H9 (cell line): Measurements from ENCODE around the gene PYROXD2. TPM values are rescaled to one million over a fixed set of nuclear protein-coding genes. Genes with fewer than 3 reads are reported as not detected.

Experiments
- DNase-seq: peaks from one replicate; pipeline ENCODE4 v3.0.0-alpha.2; 2017
- H2AFZ ChIP-seq: one replicate; pipeline ENCODE4 v1.6.1; 2013; ENCODE audit warnings: mild to moderate bottlenecking, low read length, control low read depth, moderate library complexity
- H2AK5ac ChIP-seq: 2 replicates; pipeline ENCODE4 v1.6.1; 2013; ENCODE audit warnings: low read length, control low read depth, mixed read lengths; ENCODE audit not compliant: insufficient read length
- H2BK120ac ChIP-seq: one replicate; pipeline ENCODE4 v1.6.1; 2013; ENCODE audit warnings: low read depth, mild to moderate bottlenecking, low read length, control low read depth, inconsistent platforms; ENCODE audit not compliant: poor library complexity, severe bottlenecking
- H2BK12ac ChIP-seq: 2 replicates; pipeline ENCODE4 v1.6.1; 2013; ENCODE audit warnings: low read length, control low read depth, mixed read lengths, low read depth; ENCODE audit not compliant: insufficient read length
- H2BK15ac ChIP-seq: 2 replicates; pipeline ENCODE4 v1.6.1; 2013; ENCODE audit warnings: low read depth, low read length, control low read depth
- H2BK20ac ChIP-seq: one replicate; pipeline ENCODE4 v1.6.1; 2013; ENCODE audit warnings: low read depth, mild to moderate bottlenecking, low read length, control low read depth, inconsistent platforms; ENCODE audit not compliant: poor library complexity, severe bottlenecking
- H2BK5ac ChIP-seq: 2 replicates; pipeline ENCODE4 v1.6.1; 2013; ENCODE audit warnings: low read length, control low read depth, mixed read lengths; ENCODE audit not compliant: insufficient read length
- H3K14ac ChIP-seq: 2 replicates; pipeline ENCODE4 v1.6.1; 2013; ENCODE audit warnings: low read length, control low read depth; ENCODE audit not compliant: insufficient read depth
- H3K18ac ChIP-seq: 2 replicates; pipeline ENCODE4 v1.6.1; 2013; ENCODE audit warnings: low read depth, mild to moderate bottlenecking, mixed read lengths, low read length, control low read depth; ENCODE audit not compliant: insufficient read length
- H3K23ac ChIP-seq: 2 replicates; pipeline ENCODE4 v1.6.1; 2013; ENCODE audit warnings: low read length, control low read depth, mixed read lengths, low read depth; ENCODE audit not compliant: insufficient read length
- H3K23me2 ChIP-seq: 2 replicates; pipeline ENCODE4 v1.6.1; 2013; ENCODE audit warnings: low read depth, mild to moderate bottlenecking, mixed read lengths, low read length, control low read depth; ENCODE audit not compliant: insufficient read length, poor library complexity, severe bottlenecking
- H3K27ac ChIP-seq: 2 replicates; pipeline ENCODE4 v1.5.1; 2013; ENCODE audit warnings: low read length, control low read depth, mixed read lengths, low read depth; ENCODE audit not compliant: insufficient read length
- H3K27me3 ChIP-seq: 2 replicates; pipeline ENCODE4 v1.6.1; 2013; ENCODE audit warnings: low read length, control low read depth, inconsistent platforms; ENCODE audit not compliant: insufficient read depth
- H3K4ac ChIP-seq: 2 replicates; pipeline ENCODE4 v1.6.1; 2013; ENCODE audit warnings: low read depth, mild to moderate bottlenecking, control low read depth, inconsistent platforms, low read length, moderate library complexity
- H3K4me1 ChIP-seq: 2 replicates; pipeline ENCODE4 v1.6.1; 2013; ENCODE audit warnings: low read length, control low read depth, inconsistent platforms; ENCODE audit not compliant: insufficient read depth
- H3K4me2 ChIP-seq: 2 replicates; pipeline ENCODE4 v1.6.1; 2013; ENCODE audit warnings: low read length, control low read depth, mixed read lengths; ENCODE audit not compliant: insufficient read length, insufficient read depth
- H3K56ac ChIP-seq: 2 replicates; pipeline ENCODE4 v1.6.1; 2013; ENCODE audit warnings: low read depth, mild to moderate bottlenecking, mixed read lengths, low read length, control low read depth; ENCODE audit not compliant: insufficient read length
- H3K79me1 ChIP-seq: 2 replicates; pipeline ENCODE4 v1.6.1; 2013; ENCODE audit warnings: low read depth, mild to moderate bottlenecking, moderate library complexity, low read length, control low read depth, inconsistent platforms; ENCODE audit not compliant: insufficient read depth, poor library complexity, severe bottlenecking
- H3K79me2 ChIP-seq: 2 replicates; pipeline ENCODE4 v1.6.1; 2013; ENCODE audit warnings: low read length, control low read depth, inconsistent platforms; ENCODE audit not compliant: insufficient read depth
- H3K9ac ChIP-seq: 2 replicates; pipeline ENCODE4 v1.6.1; 2013; ENCODE audit warnings: low read length, control low read depth, mixed read lengths; ENCODE audit not compliant: insufficient read length; ENCODE audit errors: extremely low read depth
- H3K9me3 ChIP-seq: one replicate; pipeline ENCODE4 v1.6.1; 2013; ENCODE audit warnings: low read depth, low read length, inconsistent platforms; ENCODE audit not compliant: control insufficient read depth
- H3T11ph ChIP-seq: one replicate; pipeline ENCODE4 v1.6.1; 2013; ENCODE audit warnings: mild to moderate bottlenecking, low read length, control low read depth, inconsistent platforms
- H4K20me1 ChIP-seq: one replicate; pipeline ENCODE4 v1.6.1; 2013; ENCODE audit not compliant: control insufficient read depth, insufficient read length, insufficient read depth
- H4K5ac ChIP-seq: 2 replicates; pipeline ENCODE4 v1.6.1; 2013; ENCODE audit warnings: low read depth, mild to moderate bottlenecking, mixed read lengths, low read length, control low read depth; ENCODE audit not compliant: insufficient read length
- H4K8ac ChIP-seq: replicated peaks from 2 replicates; pipeline ENCODE4 v1.6.1; 2013; ENCODE audit warnings: low read length, control low read depth, mixed read lengths, low read depth; ENCODE audit not compliant: insufficient read length
- H4K91ac ChIP-seq: 2 replicates; pipeline ENCODE4 v1.6.1; 2013; ENCODE audit warnings: low read depth, mild to moderate bottlenecking, moderate library complexity, mixed read lengths, low read length, control low read depth; ENCODE audit not compliant: insufficient read length
- H3K27ac Mint-ChIP-seq, 3 experiments: 2 replicates in 2 of 3; 3 replicates in 1 of 3; pipeline ENCODE4 v1.8.0; 2020 to 2021; ENCODE audit warnings: mixed read lengths in 3 of 3, mild to moderate bottlenecking in 1 of 3, moderate library complexity in 1 of 3
- H3K27me3 Mint-ChIP-seq: 2 replicates; pipeline ENCODE4 v1.8.0; 2021; ENCODE audit warnings: low read depth, mild to moderate bottlenecking, moderate library complexity, mixed read lengths
- H3K36me3 Mint-ChIP-seq, 3 experiments: 2 replicates in 2 of 3; 3 replicates in 1 of 3; pipeline ENCODE4 v1.8.0; 2020 to 2021; ENCODE audit warnings: low read depth in 3 of 3, mixed read lengths in 3 of 3; ENCODE audit not compliant: insufficient read depth in 1 of 3
- H3K4me1 Mint-ChIP-seq, 2 experiments: 2 replicates each; pipeline ENCODE4 v1.8.0; 2020; ENCODE audit warnings: mixed read lengths in 2 of 2
- H3K4me3 Mint-ChIP-seq, 2 experiments: 2 replicates in 1 of 2; 3 replicates in 1 of 2; pipeline ENCODE4 v1.8.0; 2020 to 2021; ENCODE audit warnings: mild to moderate bottlenecking in 2 of 2, mixed read lengths in 2 of 2, moderate library complexity in 1 of 2
- H3K9me3 Mint-ChIP-seq, 2 experiments: 2 replicates in 1 of 2; 3 replicates in 1 of 2; pipeline ENCODE4 v1.8.0; 2020; ENCODE audit warnings: mild to moderate bottlenecking in 2 of 2, mixed read lengths in 2 of 2, moderate library complexity in 1 of 2
- CTCF ChIP-seq: fragments of 200-600 bp; sonication (generic); conservative IDR thresholded peaks from 3 replicates; pipeline ENCODE4 v1.8.0; 2021; ENCODE audit warnings: antibody characterized with exemption, mild to moderate bottlenecking
- WGBS: extraction: QIAGEN DNeasy Blood & Tissue Kit; methylation state at CpG from one replicate; pipeline ENCODE4 v1.1.7; 2013; ENCODE audit warnings: missing lambda C conversion rate, low lambda C conversion rate, mixed read lengths; ENCODE audit not compliant: insufficient read length; ENCODE audit errors: extremely low coverage; 5-methylcytosine and 5-hydroxymethylcytosine counted together
- total RNA-seq: library from RNA; stranded (reverse); gene quantifications from 2 replicates; pipeline ENCODE4 v1.2.1, GENCODE V29; 2021

PYROXD2 gene
- total RNA-seq, 1 experiment from 2014 or later, result 5.3 TPM

- no peak overlapping the region for H3K27ac ChIP-seq
- no peak overlapping the region for H3K9ac ChIP-seq
- no peak overlapping the region for H4K5ac ChIP-seq
- no peaks in the 10 kb centered on the region for H3K27me3 ChIP-seq
- no peaks in the 10 kb centered on the region; the same call in 1 of the 2 replicates for H3K4me1 ChIP-seq
- no peak overlapping the region for H4K91ac ChIP-seq
- H2BK20ac ChIP-seq, result no peak overlapping the region
- no peaks in the 10 kb centered on the region for H3K79me2 ChIP-seq
- H3K14ac ChIP-seq, result no peak overlapping the region
- no peak overlapping the region for H2AFZ ChIP-seq
- Mint-ChIP-seq H3K27ac (no peak overlapping the region), H3K36me3 (peaks cover 0 to 3% (median 2%) of the 10 kb centered on the region in 3 experiments; a peak in 3 of 7 replicates), H3K27me3 (no peaks in the 10 kb centered on the region; the same call in 1 of the 2 replicates), H3K4me1 (peaks cover 23% of the 10 kb centered on the region in 2 experiments), H3K4me3 (no peak overlapping the region), H3K9me3 (peaks cover 7 to 11% of the 10 kb centered on the region in 2 experiments; a peak in 4 of 5 replicates)
- no peak overlapping the region for H3K18ac ChIP-seq
- H3K9me3 ChIP-seq, result no peaks in the 10 kb centered on the region
- no peak overlapping the region for H3K56ac ChIP-seq
- no peak overlapping the region for H3K4me2 ChIP-seq
- no peak overlapping the region for H3K4ac ChIP-seq
- H2BK5ac ChIP-seq, result no peak overlapping the region
- WGBS, result no CpG with 5 or more reads among the region's 4 CpGs
- no peak overlapping the region for H3T11ph ChIP-seq
- DNase-seq, result no peak
- H3K23me2 ChIP-seq, result no peaks in the 10 kb centered on the region
- H4K20me1 ChIP-seq, result no peaks in the 10 kb centered on the region
- no peak overlapping the region for H3K23ac ChIP-seq
- H2BK120ac ChIP-seq, result no peak overlapping the region
- no peak overlapping the region for H2AK5ac ChIP-seq
- no peak for TF ChIP-seq CTCF
- H2BK15ac ChIP-seq, result no peak overlapping the region
- H4K8ac ChIP-seq, result no peak overlapping the region
- H3K79me1 ChIP-seq, result no peaks in the 10 kb centered on the region
- no peak overlapping the region for H2BK12ac ChIP-seq
These were observed 36.3 kb downstream of the PYROXD2 start for GRCh38 chr10:98378722-98379121.
